GM12878 (cell line): Measurements from ENCODE around the gene SEC23A. TPM values are rescaled to one million over a fixed set of nuclear protein-coding genes. Genes with fewer than 3 reads are reported as not detected.
A peak's percentile ranks its signal among the peaks of the same experiment; 100 is the strongest.

Experiments
- ATAC-seq: fragments of 200-7000 bp; cut with Tn5 transposase; 3 replicates; pipeline ENCODE4 v1.9.1; 2020; ENCODE audit warnings: mild to moderate bottlenecking, moderate library complexity
- BruUV-seq: library from RNA; stranded (reverse); fragments of 400-500 nt; replicated peaks from 2 replicates; lab custom pipeline; 2021; lab: Mats Ljungman, UMichigan
- CTCF ChIA-PET: fragments of 300-600 bp; sonication (Branson Sonifier 250); formaldehyde crosslinking; extraction: SDS; loops from one replicate; lab custom pipeline; 2021; ENCODE audit warnings: inconsistent platforms; lab: Yijun Ruan, JAX
- POLR2A ChIA-PET: fragments of 350-600 bp; formaldehyde crosslinking; extraction: SDS; loops from one replicate; lab custom pipeline; 2021; ENCODE audit warnings: inconsistent platforms; lab: Charles Lee
- RAD21 ChIA-PET: fragments of 300-600 bp; sonication (Branson Sonifier 250); formaldehyde crosslinking; loops from one replicate; lab custom pipeline; 2023; ENCODE audit warnings: antibody characterized with exemption; ENCODE audit not compliant: unreplicated experiment; lab: Charles Lee
- SMC1A ChIA-PET: fragments of 300-600 bp; sonication (Branson Sonifier 250); formaldehyde crosslinking; loops from one replicate; lab custom pipeline; 2023; ENCODE audit not compliant: unreplicated experiment, uncharacterized antibody; lab: Charles Lee
- DNase-seq: peaks from one replicate; pipeline ENCODE4 v3.0.0-alpha.2; 2011; ENCODE audit warnings: low read depth, low spot score
- FAIRE-seq: peaks from 3 replicates; lab custom pipeline; 2011; peaks lifted over from hg19 to GRCh38; lab: Jason Lieb, UNC
- H2AFZ ChIP-seq: 2 replicates; pipeline ENCODE4 v1.6.0; 2011; ENCODE audit warnings: low read depth, low read length, control low read depth; ENCODE audit not compliant: control insufficient read depth
- H3K27ac ChIP-seq: 2 replicates; pipeline ENCODE4 v1.5.1; 2011; ENCODE audit warnings: control low read depth; ENCODE audit not compliant: control insufficient read depth, insufficient read depth
- H3K27me3 ChIP-seq, 2 experiments: replicated peaks in 1 of 2; 2 replicates each; pipeline versions ENCODE4 v1.6.0 to v1.6.1; 2011; ENCODE audit warnings: low read length in 1 of 2; ENCODE audit not compliant: control insufficient read depth in 2 of 2, insufficient read depth in 2 of 2
- H3K36me3 ChIP-seq, 2 experiments: 2 replicates each; pipeline ENCODE4 v1.5.1; 2011; ENCODE audit warnings: low read length in 1 of 2; ENCODE audit not compliant: control insufficient read depth in 2 of 2, insufficient read depth in 2 of 2
- H3K4me1 ChIP-seq: 2 replicates; pipeline ENCODE4 v1.6.1; 2011; ENCODE audit warnings: mild to moderate bottlenecking, low read length, moderate library complexity, mixed read lengths; ENCODE audit not compliant: control insufficient read depth, insufficient read depth
- H3K4me2 ChIP-seq: 2 replicates; pipeline ENCODE4 v1.6.0; 2011; ENCODE audit warnings: control low read depth; ENCODE audit not compliant: control insufficient read depth, insufficient read depth
- H3K4me3 ChIP-seq: fragments of 200-600 bp; sonication (generic); 2 replicates; pipeline ENCODE4 v1.5.1; 2016
- H3K79me2 ChIP-seq: 2 replicates; pipeline ENCODE4 v1.6.0; 2011; ENCODE audit warnings: low read length; ENCODE audit not compliant: control insufficient read depth, insufficient read depth
- H3K9ac ChIP-seq: 2 replicates; pipeline ENCODE4 v1.8.0; 2011; ENCODE audit warnings: low read length, control low read depth, mixed read lengths; ENCODE audit not compliant: control insufficient read depth, insufficient read depth
- H3K9me3 ChIP-seq: replicated peaks from 3 replicates; pipeline ENCODE4 v1.5.1; 2011; ENCODE audit warnings: mild to moderate bottlenecking, low read length; ENCODE audit not compliant: control insufficient read depth, insufficient read depth
- H4K20me1 ChIP-seq: 2 replicates; pipeline ENCODE4 v1.6.0; 2011; ENCODE audit not compliant: control insufficient read depth, insufficient read depth
- EED ChIP-seq: sonication (generic); IDR thresholded peaks from 2 replicates; pipeline ENCODE4 v1.6.1; 2016; ENCODE audit warnings: antibody characterized with exemption, low read depth
- IKZF2 ChIP-seq, 2 experiments: fragments of 450-650 bp; IDR thresholded peaks; 2 replicates each; pipeline ENCODE4 v1.6.1; 2017; ENCODE audit warnings: mild to moderate bottlenecking in 2 of 2, moderate library complexity in 2 of 2
- MAX ChIP-seq: IDR thresholded peaks from 2 replicates; pipeline ENCODE4 v1.6.1; 2012; ENCODE audit warnings: low read depth, low read length, improper control_type of control experiment
- SPI1 ChIP-seq: IDR thresholded peaks from 2 replicates; pipeline ENCODE4 v1.6.1; 2011; ENCODE audit warnings: low read depth, mild to moderate bottlenecking, low read length, moderate library complexity, borderline replicate concordance; ENCODE audit not compliant: insufficient read depth
- TCF12 ChIP-seq: IDR thresholded peaks from 2 replicates; pipeline ENCODE4 v1.6.1; 2011; ENCODE audit warnings: low read depth, mild to moderate bottlenecking, low read length
- WGBS: methylation state at CpG from one replicate; pipeline ENCODE4 v1.1.6; 2016; ENCODE audit warnings: low lambda C conversion rate; ENCODE audit not compliant: insufficient replicate concordance, insufficient coverage; ENCODE audit errors: missing lambda C conversion rate; 5-methylcytosine and 5-hydroxymethylcytosine counted together
- in situ Hi-C: fragments of 300-500 bp; cut with MboI; formaldehyde crosslinking; loops from 9 replicates; pipeline ENCODE4 v1.14.3; 2018; ENCODE audit warnings: mixed read lengths
- intact Hi-C: fragments of 100-400 bp; cut with micrococcal nuclease; formaldehyde crosslinking; loops from one replicate; pipeline ENCODE4 v1.14.2; 2022; ENCODE audit not compliant: unreplicated experiment
- polyA plus RNA-seq, 11 experiments: library from polyadenylated mRNA; depleted of rRNA in 4 of 11; unstranded in 6 of 11; stranded (reverse) in 5 of 11; fragments of >200 nt; fragmentation: Nextera tagmentation in 4 of 11; fragmentation: Illumina TruSeq in 1 of 11; extraction: Ambion mirVana in 4 of 11; extraction: Trizol in 1 of 11; gene quantifications; 1 replicate in 1 of 11; 2 replicates in 10 of 11; pipeline versions ENCODE4 v1.2.1 to v1.2.3, GENCODE V29; 2011 to 2016; ENCODE audit warnings: inconsistent platforms in 2 of 11, missing spikeins in 2 of 11, low read depth in 1 of 11
- total RNA-seq, 4 experiments: library from RNA; depleted of rRNA in 3 of 4; stranded (reverse); fragments of >200 nt in 3 of 4; fragmentation: Illumina TruSeq in 1 of 4; extraction: Trizol in 1 of 4; gene quantifications; 2 replicates each; pipeline versions ENCODE4 v1.2.1 to v1.2.3, GENCODE V29; 2013 to 2021

The SEC23A gene
- total and polyA plus RNA-seq, 10 of the 15 experiments (the other 5 are each of a cell fraction or from before 2014, with no cell fraction given), result 13.6 to 63.8 (median 37.3) TPM

DNA sequence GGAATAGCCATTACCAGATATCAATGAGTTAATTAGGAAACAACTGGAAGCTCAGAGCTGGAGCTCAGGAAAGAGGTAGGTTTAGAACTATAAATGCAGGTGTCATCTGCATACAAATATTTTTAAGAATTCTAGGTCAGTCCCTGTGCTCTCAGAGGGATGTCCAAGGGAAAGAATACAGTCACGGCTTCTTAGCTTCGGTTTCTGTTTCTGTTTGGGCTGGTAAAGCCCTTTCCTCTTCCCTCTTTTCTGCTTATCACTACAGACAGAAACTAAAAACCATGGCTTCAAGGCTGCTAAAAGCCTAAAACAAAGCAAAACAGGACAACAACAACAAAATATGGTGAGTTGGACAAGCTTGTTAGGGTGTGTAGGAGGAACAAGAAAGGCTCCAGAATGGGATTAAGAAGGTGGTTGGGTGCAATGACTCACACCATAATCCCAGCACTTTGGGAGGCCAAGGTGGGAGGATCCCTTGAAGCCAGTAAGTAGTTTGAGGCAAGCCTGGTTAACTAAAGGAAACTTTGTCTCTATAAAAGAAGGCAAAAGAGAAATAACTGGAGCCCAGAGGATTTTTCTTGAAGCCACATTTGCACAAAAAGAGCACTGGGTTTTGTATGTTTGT, 113.0 kb downstream of the SEC23A start:
- 3% methylated on average over 2 of the region's 2 CpGs for WGBS
- intact Hi-C loops, result no loop called here
- no TSS peak for BruUV-seq
- TF ChIP-seq IKZF2 (IDR thresholded peaks at IDR 0.05) (peak in 1 of 2 experiments; percentile 29; a peak in 1 of 4 replicates), TCF12 (no peak), SPI1 (0 out of 2 replicates have a peak, but pooled peaks have one; percentile 11), EED (no peak; the same call in 1 of the 2 replicates), MAX (no peak)
- no peaks in the 10 kb centered on the region for H3K9me3 ChIP-seq
- in situ Hi-C loops, result no loop called here
- CTCF ChIA-PET, result interaction anchor here (1.0 to 2.4 kb wide), 3 partner anchors 10 to 45 kb away, joined by 3 to 8 read pairs (median 4); no protein-coding TSS in a partner anchor
- no peaks in the 10 kb centered on the region for H4K20me1 ChIP-seq
- peak; percentile 89 for ATAC-seq
- no peak for FAIRE-seq
- peak overlapping the region; percentile 80 for H3K4me2 ChIP-seq
- H3K4me1 ChIP-seq, result peaks cover 5% of the 10 kb centered on the region; the same call in 1 of the 2 replicates
- RAD21 ChIA-PET, result no interaction called here
- SMC1A ChIA-PET, result interaction anchor here (1.7 kb wide), 1 partner anchor 25 kb away, joined by 5 read pairs; no protein-coding TSS in a partner anchor
- H3K9ac ChIP-seq, result peak overlapping the region; percentile 8; the same call in 1 of the 2 replicates
- peak; percentile 32 for DNase-seq
- peak overlapping the region; percentile 57 for H3K27ac ChIP-seq
- no peaks in the 10 kb centered on the region for H3K36me3 ChIP-seq
- POLR2A ChIA-PET, result no interaction called here
- H3K4me3 ChIP-seq, result peak overlapping the region; percentile 2; the same call in 1 of the 2 replicates
- no peaks in the 10 kb centered on the region for H3K27me3 ChIP-seq
- peak overlapping the region; percentile 92 for H2AFZ ChIP-seq
- no peaks in the 10 kb centered on the region for H3K79me2 ChIP-seq
